Suprapubic skin (tissue), 4 donors: ENCODE data around the gene NEU3.

Source experiments
- POLR2A ChIP-seq, 2 donors: fragments of 450-650 bp; IDR thresholded peaks; one replicate each; pipeline ENCODE4 v1.6.1; 2017; ENCODE audit warnings: antibody characterized with exemption in 2 of 2, mild to moderate bottlenecking in 2 of 2, moderate library complexity in 2 of 2
- POLR2AphosphoS5 ChIP-seq, 3 donors: sonication (generic); formaldehyde crosslinking; IDR thresholded peaks; one replicate each; pipeline ENCODE4 v1.6.1; 2017; ENCODE audit warnings: antibody characterized with exemption in 3 of 3
- TF ChIP-seq, protein P1 (sequence below), 2 donors: fragments of 200-600 bp in 1 of 2; fragments of 450-650 bp in 1 of 2; sonication (generic) in 1 of 2; IDR thresholded peaks; one replicate each; pipeline ENCODE4 v1.5.1; 2016 to 2019; ENCODE audit warnings: antibody characterized with exemption in 2 of 2, mild to moderate bottlenecking in 1 of 2, moderate library complexity in 1 of 2

DNA sequence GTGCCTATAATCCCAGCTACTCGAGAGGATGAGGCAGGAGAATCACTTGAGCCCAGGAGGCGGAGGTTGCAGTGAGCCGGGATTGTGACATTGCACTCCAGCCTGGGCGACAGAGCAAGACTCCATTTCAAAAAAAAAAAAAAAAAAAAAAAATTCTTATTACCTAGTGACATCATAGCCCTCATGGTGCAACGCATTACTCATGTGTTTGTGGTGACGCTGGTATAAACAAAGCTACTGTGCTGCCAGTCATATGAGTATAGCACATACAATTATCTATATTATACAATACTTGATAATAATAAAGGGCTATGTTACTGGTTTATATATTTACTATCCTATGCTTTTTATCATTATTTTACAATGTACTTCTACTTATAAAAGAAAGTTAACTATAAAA, 66.8 kb downstream of the NEU3 start:
- TF ChIP-seq, protein P1, sequence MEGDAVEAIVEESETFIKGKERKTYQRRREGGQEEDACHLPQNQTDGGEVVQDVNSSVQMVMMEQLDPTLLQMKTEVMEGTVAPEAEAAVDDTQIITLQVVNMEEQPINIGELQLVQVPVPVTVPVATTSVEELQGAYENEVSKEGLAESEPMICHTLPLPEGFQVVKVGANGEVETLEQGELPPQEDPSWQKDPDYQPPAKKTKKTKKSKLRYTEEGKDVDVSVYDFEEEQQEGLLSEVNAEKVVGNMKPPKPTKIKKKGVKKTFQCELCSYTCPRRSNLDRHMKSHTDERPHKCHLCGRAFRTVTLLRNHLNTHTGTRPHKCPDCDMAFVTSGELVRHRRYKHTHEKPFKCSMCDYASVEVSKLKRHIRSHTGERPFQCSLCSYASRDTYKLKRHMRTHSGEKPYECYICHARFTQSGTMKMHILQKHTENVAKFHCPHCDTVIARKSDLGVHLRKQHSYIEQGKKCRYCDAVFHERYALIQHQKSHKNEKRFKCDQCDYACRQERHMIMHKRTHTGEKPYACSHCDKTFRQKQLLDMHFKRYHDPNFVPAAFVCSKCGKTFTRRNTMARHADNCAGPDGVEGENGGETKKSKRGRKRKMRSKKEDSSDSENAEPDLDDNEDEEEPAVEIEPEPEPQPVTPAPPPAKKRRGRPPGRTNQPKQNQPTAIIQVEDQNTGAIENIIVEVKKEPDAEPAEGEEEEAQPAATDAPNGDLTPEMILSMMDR (IDR thresholded peaks at IDR 0.05): no peak
- TF ChIP-seq POLR2A (IDR thresholded peaks at IDR 0.05) (no peak), POLR2AphosphoS5 (IDR thresholded peaks at IDR 0.05) (no peak)
